ENCODE results near the gene ABCA8.

The ABCA8 gene

DNA sequence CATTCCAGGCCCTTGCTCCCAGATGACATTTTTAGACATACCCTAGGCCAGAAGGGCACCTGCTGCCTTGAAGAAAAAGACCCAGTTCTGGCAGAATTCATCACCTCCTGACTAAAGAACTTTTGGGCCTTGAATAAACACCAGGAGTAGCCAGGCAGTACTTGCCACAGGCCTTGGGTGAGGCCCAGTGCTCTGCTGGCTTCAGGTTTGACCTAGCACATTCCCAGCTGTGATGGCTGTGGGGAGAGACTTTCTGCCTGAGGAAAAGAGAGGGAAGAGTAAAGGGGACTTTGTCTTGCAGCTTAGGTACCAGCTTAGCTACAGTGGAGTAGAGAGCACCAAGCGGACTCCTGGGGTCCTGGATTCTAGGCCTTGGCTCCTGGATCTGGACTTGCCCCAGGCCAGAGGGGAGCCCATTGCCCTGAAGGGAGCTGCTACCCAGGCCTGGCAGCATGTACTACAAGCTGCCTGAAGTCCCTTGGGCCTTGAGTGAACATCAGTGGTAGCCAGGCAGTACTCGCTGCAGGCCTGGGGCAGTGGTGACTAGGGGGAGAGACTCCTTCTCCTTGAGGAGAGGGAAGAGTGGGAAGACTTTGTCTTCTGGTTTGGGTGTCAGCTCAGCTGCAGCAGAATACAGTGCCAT, 44.3 kb downstream of the ABCA8 start:
- no peak for DNase-seq
- Histone ChIP-seq H3K9me2 (replicated peaks; ENCODE audit: insufficient read depth, low read length) (no peaks in the 10 kb centered on the region), H3K4me2 (ENCODE audit: low read depth, low read length) (no peak overlapping the region), H3K9me3 (replicated peaks; ENCODE audit: insufficient read depth, low read length) (no peaks in the 10 kb centered on the region), H3K9ac (ENCODE audit: low read length) (no peak overlapping the region), H3K27ac (ENCODE audit: low read length) (no peak overlapping the region), H3K36me3 (replicated peaks; ENCODE audit: insufficient read depth, low read length) (no peaks in the 10 kb centered on the region), H2AFZ (ENCODE audit: low read length) (no peak overlapping the region), H3K79me2 (ENCODE audit: low read length) (no peaks in the 10 kb centered on the region), H3F3A (ENCODE audit: insufficient read depth, low read length) (no peaks in the 10 kb centered on the region), H3K27me3 (replicated peaks; ENCODE audit: insufficient read depth, low read length) (no peaks in the 10 kb centered on the region), H4K20me1 (ENCODE audit: insufficient read depth, low read length) (no peaks in the 10 kb centered on the region), H3K4me1 (ENCODE audit: low read length) (no peaks in the 10 kb centered on the region), H3K4me3 (ENCODE audit: low read length) (no peak overlapping the region)
- TF ChIP-seq EZH2 (optimal IDR thresholded peaks at IDR 0.05; ENCODE audit: low read depth, low read length) (no peak), CTCF (IDR thresholded peaks at IDR 0.05; ENCODE audit: low read length) (no peak), EZH2phosphoT487 (IDR thresholded peaks at IDR 0.05; ENCODE audit: low read length) (no peak)

- no peaks in the 10 kb centered on the region for H4K20me1 ChIP-seq (ENCODE audit: insufficient read depth, low read length)
- H3K36me3 ChIP-seq (replicated peaks; ENCODE audit: insufficient read depth, low read length): no peaks in the 10 kb centered on the region
- no peaks in the 10 kb centered on the region for H3F3A ChIP-seq (ENCODE audit: insufficient read depth, low read length)
- no peak overlapping the region for H3K9ac ChIP-seq (ENCODE audit: low read length)
- H2AFZ ChIP-seq (ENCODE audit: low read length): no peak overlapping the region
- no peak overlapping the region for H3K4me3 ChIP-seq (ENCODE audit: low read length)
- no peak overlapping the region for H3K27ac ChIP-seq (ENCODE audit: low read length)
- no peaks in the 10 kb centered on the region for H3K9me2 ChIP-seq (replicated peaks; ENCODE audit: insufficient read depth, low read length)
- TF ChIP-seq CTCF (IDR thresholded peaks at IDR 0.05; ENCODE audit: low read length) (no peak), EZH2 (optimal IDR thresholded peaks at IDR 0.05; ENCODE audit: low read depth, low read length) (no peak), EZH2phosphoT487 (IDR thresholded peaks at IDR 0.05; ENCODE audit: low read length) (no peak)
- no peaks in the 10 kb centered on the region for H3K79me2 ChIP-seq (ENCODE audit: low read length)
- H3K9me3 ChIP-seq (replicated peaks; ENCODE audit: insufficient read depth, low read length): no peaks in the 10 kb centered on the region
- H3K27me3 ChIP-seq (replicated peaks; ENCODE audit: insufficient read depth, low read length): no peaks in the 10 kb centered on the region
- no peak for DNase-seq
- H3K4me1 ChIP-seq (ENCODE audit: low read length): no peaks in the 10 kb centered on the region
- H3K4me2 ChIP-seq (ENCODE audit: low read depth, low read length): no peak overlapping the region
These were observed 44.9 kb downstream of the ABCA8 start for GRCh38 chr17:68910251-68910705.

DNA sequence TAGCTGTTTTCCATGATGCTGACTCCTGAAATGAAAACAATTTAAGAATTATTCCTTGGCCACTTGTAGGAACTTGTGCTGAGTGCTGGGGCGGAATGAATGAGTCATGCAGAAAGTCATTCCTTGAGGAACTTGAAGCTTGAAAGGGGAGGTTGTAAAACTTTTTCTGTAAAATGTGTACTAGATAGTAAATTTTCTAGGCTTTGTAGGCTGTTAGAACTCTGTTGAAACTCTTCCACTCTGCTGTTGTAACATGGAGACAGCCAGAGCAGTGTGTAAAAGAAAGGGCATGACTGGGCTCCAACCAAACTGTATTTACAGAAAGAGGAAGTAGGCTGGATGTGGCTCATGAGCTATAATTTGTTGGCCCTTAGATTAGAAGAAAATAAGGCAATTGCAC, 46.1 kb downstream of the ABCA8 start:
- Histone ChIP-seq H3K27ac (ENCODE audit: low read length) (no peak overlapping the region), H3K9me2 (replicated peaks; ENCODE audit: insufficient read depth, low read length) (no peaks in the 10 kb centered on the region), H3K4me3 (ENCODE audit: low read length) (no peak overlapping the region), H3K79me2 (ENCODE audit: low read length) (no peaks in the 10 kb centered on the region), H3K4me1 (ENCODE audit: low read length) (no peaks in the 10 kb centered on the region), H3F3A (ENCODE audit: insufficient read depth, low read length) (no peaks in the 10 kb centered on the region), H3K4me2 (ENCODE audit: low read depth, low read length) (no peak overlapping the region), H3K9ac (ENCODE audit: low read length) (no peak overlapping the region), H2AFZ (ENCODE audit: low read length) (no peak overlapping the region), H4K20me1 (ENCODE audit: insufficient read depth, low read length) (no peaks in the 10 kb centered on the region), H3K36me3 (replicated peaks; ENCODE audit: insufficient read depth, low read length) (no peaks in the 10 kb centered on the region), H3K27me3 (replicated peaks; ENCODE audit: insufficient read depth, low read length) (no peaks in the 10 kb centered on the region), H3K9me3 (replicated peaks; ENCODE audit: insufficient read depth, low read length) (no peaks in the 10 kb centered on the region)
- DNase-seq: no peak
- TF ChIP-seq EZH2phosphoT487 (IDR thresholded peaks at IDR 0.05; ENCODE audit: low read length): no peak
- TF ChIP-seq CTCF (IDR thresholded peaks at IDR 0.05; ENCODE audit: low read length): no peak
- no peak for TF ChIP-seq EZH2 (optimal IDR thresholded peaks at IDR 0.05; ENCODE audit: low read depth, low read length)
